Activated CD4-positive, alpha-beta T cell treated with anti-CD3 and anti-CD28 coated beads, Interleukin-2, amount 50 U/mL, for 16 hours (primary cell): ENCODE results near the gene BAHCC1.
"Not testable (repeated sequence)": the region's sequence is repeated elsewhere in the genome, so short reads cannot be mapped to it uniquely, and the experiment has no call there.

ENCODE experiments used
- DNase-seq: peaks from one replicate; pipeline ENCODE4 v3.0.0-alpha.2; 2020

The BAHCC1 gene

DNA sequence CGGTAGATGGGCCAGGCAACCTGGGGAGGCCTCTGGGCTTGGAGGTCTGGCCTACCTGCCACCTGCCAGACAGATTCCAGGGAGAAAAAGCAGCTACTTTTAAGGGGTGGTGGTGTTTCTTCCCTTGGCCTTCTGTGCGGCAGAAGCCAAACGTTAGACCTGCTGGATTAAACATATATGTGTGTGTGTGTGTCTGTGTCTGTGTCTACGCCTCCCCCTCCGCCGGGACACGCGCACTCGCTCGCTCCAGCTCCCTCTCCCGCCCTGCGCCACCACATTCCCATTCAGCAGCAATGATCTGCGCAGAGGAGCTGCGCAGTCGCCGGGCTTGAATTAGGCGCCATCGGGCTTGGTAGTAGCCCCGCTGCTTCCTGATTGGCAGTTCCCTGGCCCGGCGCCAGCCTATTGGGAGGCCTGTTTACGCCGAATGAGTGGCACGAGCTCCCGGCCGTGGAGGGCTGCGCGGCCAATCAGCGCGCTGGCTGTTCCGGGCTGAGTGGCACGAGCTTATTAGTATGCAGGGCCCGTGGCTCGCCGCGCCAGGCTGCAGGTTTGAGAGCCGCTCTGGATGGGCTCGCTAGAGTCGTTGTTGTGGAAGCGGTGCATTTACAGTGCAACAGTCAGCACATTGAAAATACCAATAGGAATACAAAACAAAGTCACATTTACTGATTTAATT, at the start of gene BAHCC1:
Gene BAHCC1 (plus strand): TSS at position 537 of the 679 bp plus-strand sequence. CDS start 4,283 bp downstream, outside the sequence.
- peak; percentile 96 for DNase-seq

- peak; percentile 94 for DNase-seq
Measured at GRCh38 chr17:81346090-81346907, 49.0 kb upstream of the BAHCC1 start.

DNA sequence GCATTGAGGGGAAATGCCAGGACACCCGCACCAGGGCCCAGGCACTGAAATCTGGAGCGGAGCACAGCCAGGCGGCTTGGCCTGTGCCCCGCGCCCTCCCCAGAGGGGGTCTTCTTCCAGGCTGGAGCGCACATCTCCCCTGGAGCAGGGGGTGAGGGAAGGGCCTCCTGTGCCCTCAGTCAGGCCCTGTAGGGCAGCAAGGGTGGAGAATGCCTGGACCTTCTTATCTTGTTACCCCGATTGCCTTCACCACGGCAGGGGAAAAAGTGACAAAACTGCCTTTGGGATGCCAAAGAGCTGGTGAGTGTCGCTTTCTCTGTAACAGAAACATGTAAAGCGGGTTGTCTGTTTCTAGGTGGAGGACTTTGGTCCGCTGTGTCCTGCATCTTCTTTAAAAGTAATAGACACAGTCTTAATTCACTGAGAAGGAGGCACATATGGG, 48.3 kb upstream of the BAHCC1 start:
- DNase-seq: no peak

- no peak for DNase-seq
Measured at GRCh38 chr17:81347437-81347836, 47.8 kb upstream of the BAHCC1 start.

DNA sequence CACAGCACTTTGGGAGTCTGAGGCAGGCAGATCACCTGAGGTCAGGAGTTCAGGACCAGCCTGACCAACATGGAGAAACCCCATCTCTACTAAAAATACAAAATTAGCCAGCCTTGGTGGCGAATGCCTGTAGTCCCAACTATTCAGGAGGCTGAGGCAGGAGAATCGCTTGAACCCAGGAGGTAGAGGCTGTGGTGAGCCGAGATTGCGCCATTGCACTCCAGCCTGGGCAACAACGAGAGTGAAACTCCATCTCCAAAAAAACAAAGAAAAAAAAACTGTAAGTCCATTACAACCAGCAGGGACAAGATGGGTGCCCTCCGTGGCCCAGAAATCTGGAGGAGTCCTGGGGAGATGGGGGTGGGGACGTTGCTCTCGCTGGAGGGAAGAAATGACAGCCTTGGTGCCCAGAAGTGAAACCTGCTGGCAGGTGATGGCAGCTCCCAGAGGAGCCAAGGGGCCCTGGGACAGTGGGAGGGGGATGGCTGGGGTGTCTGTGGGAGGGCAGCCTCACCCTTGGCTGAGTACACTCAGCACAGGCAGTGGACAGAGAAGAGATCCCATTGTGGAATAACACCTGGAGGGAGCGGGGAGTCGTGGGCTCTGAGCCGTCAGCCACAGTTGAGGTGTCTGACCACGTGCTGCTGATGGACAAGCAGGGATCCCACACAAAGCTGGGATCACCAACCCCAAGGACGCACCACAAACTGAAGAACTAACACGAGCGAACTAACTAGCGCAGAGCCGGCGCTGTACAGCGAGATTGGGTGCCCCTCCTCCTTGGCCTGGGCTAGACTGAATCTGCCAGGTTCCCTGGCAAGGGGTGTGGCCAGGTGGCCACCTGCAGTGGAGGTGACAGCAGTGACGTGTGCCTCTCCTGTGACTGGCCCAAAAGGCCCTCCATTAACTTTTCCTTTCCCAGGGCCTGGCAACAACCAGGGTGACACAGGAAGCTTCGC, 46.9 kb upstream of the BAHCC1 start:
- DNase-seq: no peak

DNA sequence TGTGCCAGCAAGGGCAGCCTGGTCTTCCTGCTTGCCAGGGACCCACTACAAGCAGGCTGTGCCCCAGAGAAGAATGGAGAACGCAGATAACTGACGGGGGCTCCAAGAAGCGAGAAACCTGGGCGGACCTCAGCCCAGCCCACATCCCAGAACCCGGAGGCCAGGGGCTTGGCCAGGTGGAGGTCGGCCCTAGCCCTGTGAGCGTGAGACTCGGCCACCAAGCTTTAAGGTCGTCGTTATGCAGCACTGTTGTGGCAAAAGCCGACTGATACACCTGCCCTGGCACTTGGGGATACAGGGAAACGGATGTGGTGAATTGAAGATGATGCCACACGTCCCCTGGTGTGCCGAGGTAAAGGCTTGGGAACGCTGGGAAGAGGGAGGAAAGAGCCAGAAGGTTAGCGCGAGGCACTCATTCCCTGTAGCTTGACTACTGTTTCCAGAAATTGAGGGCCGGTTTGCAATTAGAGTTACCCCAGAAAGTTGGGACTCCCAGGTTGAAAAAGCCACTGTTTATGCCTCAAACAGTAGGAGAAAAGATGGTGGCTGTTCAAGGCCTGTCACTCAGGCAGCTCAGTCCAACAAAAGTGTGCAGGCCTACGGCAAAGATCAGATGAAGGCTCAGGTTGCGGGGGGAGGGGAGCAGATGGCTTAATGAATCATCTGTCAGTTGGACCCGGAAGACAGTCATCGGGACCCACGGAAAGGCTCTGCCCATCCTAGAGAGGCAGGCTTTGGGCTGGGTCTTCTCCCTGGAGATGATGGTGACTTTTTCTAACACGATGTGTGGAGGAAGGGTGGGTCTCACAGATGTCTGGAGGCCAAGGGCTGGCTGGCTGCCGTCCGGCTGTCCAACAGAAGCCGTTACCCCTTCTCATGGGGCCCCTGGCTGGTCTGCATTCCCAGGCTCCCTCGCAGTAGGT, 45.6 kb upstream of the BAHCC1 start:
- no peak for DNase-seq

- DNase-seq: no peak
Measured at GRCh38 chr17:81350320-81350890, 44.9 kb upstream of the BAHCC1 start.

- not testable (repeated sequence) for DNase-seq
Measured at GRCh38 chr17:81351329-81352052, 43.8 kb upstream of the BAHCC1 start.

- not testable (repeated sequence) for DNase-seq
Measured at GRCh38 chr17:81352056-81352455, 43.2 kb upstream of the BAHCC1 start.

GRCh38 chr17:81354252-81354953, 40.9 kb upstream of the BAHCC1 start:
- no peak for DNase-seq

- no peak for DNase-seq
Measured at GRCh38 chr17:81354954-81355347, 40.3 kb upstream of the BAHCC1 start.

GRCh38 chr17:81359218-81359617, 36.0 kb upstream of the BAHCC1 start:
- DNase-seq: no peak

DNA sequence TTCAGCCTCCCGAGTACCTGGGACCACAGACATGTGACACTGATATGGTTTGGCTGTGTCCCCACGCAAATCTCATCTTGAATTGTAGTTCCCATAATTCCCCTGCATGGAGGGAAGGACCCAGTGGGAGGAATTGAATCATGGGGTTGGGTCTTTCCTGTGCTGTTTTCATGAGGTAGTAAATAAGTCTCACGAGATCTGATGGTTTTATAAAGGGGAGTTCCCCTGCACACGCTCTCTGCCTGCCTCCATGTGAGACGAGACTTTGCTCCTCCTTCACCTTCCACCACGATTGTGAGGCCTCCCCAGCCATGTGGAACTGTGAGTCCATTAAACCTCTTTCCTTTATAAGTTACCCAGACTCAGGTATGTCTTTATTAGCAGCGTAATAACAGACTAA, 33.3 kb upstream of the BAHCC1 start:
- DNase-seq: not testable (repeated sequence)

GRCh38 chr17:81364278-81365147, 30.7 kb upstream of the BAHCC1 start:
- DNase-seq: no peak

- peak; percentile 5 for DNase-seq
Measured at GRCh38 chr17:81365148-81365600, 30.1 kb upstream of the BAHCC1 start.

DNA sequence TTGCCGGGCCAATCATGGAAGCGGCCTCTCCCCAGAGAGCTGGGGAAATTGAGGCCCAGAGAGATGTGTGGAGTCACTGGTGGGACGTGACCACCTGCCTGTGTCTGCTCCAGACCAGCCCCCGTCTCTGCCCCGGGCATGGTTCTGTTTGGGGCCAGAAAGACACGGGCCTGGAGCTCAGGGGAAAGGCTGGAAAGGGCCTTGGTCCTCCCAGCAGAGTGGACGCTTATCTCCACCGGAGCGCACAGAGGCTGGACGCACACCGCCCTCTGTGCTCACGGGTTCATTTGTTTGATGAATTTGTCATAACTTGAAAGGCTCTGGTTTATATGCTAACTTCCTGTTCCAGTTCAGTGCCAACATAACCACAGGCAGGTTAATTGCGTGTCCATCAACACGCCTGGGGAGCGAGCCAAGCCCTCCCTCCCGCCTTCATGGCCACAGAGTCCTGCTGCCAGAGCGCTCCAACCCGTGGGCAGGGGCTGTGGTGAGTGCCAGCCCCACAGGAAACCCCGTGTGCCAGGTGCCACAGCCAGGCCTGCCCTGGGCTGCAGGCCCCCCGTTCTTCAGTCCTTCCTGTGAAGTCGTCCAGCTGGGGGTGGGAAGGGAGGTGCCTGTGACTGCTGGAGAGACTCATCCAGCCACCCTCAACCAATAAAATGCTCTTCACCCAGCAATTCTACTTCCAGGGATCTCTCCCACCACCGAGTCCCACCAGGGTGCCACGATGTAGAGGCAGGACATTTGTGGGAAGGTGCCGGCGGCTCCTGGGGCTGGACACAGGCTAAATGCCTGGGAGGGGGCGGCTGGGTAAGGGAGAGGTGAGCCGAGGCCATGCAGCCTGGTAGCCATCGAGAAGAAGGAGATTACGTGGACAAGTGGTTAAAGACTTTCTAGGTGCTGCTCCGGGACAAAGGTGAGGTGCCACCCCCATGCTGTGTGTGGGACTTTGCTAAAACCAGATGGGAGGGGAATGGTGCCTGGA, 29.4 kb upstream of the BAHCC1 start:
- DNase-seq: peak; percentile 16

DNA sequence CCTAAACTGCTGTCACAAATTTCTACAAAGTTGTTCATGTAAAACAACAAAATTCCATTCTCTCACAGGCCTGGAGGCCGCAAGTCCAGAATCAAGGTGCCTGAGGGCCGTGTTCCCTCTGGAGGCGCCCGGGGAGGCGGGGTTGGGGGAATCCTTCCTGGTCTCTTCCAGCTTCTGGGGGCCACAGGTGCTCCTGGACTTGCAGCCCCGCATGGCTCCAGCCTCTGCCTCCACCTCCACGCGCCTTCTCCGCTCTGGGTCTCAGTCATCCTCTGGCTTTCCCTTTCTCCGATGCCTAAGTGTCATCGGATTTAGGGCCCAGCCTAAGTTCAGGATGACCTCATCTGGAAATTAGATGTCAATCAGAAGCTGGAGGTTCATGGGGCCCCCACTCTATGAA, 28.6 kb upstream of the BAHCC1 start:
- DNase-seq: no peak

DNA sequence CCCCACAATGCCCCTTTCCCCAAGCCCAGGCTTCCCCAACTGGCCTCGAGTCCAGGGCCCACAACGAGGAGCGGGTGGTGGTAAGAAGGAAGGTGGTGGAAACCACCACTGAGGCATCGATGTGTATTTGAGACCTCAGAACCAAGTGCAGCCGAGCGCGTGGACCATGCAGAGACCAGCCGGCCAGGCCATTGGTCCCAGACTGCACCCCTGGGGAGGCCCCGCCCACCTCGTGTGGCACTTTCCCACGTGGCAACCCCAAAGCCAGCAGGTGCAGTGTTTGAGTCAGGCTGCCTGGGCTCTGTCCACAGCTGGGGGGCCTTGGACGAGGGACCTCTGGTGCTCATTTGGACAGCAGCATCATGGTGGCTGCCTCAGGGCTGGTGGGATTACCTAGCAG, 28.1 kb upstream of the BAHCC1 start:
- DNase-seq: no peak
